ENCODE data around the gene PLXNA4.
A peak's percentile ranks its signal among the peaks of the same experiment; 100 is the strongest.

Gene PLXNA4

GRCh38 chr7:132295175-132295574 lies 281.1 kb downstream of the PLXNA4 start:
- no peak for DNase-seq

DNA sequence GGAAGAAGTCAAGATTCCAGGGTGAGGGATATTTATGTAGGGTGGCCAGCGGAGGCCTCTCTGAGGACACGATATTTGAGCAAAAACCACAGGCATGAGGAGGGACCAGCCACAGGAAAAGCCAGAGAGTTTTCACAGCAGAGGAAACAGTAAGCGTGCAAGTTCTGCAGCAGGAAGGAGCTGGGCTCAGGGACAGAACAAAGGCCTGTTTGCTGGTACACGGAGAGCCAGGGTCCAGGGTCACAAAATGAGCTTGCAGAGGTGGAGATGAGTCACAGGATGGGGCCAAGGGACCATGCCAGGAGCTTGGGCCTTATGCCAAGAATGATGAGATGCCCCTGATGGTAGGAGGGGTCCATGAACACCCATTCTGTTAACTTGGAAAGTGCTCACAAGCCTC lies 283.5 kb downstream of the PLXNA4 start:
- no peak for DNase-seq

DNA sequence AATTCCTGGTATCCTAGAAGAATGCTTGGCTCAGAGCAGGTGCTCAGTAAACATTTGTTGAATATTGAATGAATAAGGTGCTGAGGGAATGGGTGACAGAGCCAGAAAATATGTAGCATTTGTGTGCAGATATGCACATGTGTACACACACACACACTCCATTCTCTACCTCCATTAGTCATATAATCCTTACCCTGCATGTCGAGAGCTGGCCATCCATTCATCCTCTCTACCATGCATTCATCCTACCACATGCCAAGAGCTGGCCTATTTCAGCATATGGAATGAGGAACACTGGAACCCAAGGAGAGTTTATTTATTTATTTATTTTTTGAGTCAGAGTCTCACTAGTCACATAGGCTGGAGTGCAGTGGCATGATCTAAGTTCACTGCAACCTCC lies 284.8 kb downstream of the PLXNA4 start:
- no peak for DNase-seq

- no peak for DNase-seq
These were observed 286.2 kb downstream of the PLXNA4 start for GRCh38 chr7:132290021-132290420.

GRCh38 chr7:132286836-132287235 lies 289.4 kb downstream of the PLXNA4 start:
- DNase-seq: no peak

GRCh38 chr7:132280335-132280734 lies 295.9 kb downstream of the PLXNA4 start:
- no peak for DNase-seq

GRCh38 chr7:132279718-132280117 lies 296.6 kb downstream of the PLXNA4 start:
- no peak for DNase-seq

DNA sequence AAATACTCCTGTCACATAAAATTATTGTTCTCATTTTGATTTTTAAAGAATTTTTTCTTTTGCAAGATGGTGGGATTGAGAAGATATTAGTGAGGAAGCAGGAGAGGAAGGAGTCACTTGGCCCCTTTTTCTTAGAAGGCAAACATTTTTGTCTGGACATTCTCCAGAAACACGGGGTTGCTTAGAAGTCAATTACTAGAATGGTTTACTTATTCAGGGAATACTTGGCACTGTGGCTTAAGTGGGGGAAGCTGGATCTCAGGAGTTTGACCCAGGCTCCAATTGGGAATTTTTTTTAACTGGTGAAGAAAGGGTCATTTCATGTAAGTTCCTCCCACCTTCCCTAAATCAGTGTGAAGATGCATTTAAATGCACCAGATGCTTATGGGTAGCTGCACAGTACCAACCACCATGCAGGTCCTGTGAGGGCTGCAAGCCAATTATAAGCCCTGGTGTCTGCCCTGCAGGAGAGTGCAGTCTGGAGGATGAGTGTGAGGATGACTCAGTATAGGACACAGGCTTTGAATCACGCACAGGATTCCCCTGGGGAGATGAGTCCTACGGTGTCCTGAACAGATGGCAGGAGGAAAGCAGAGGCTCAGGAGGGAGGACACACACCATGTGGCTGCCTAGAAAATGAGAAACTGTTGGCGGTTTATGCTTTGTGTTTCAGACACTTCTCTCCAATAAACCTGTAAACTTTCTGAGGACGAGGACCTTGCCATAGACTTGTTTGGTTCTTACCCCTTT lies 299.1 kb downstream of the PLXNA4 start:
- DNase-seq: no peak

DNA sequence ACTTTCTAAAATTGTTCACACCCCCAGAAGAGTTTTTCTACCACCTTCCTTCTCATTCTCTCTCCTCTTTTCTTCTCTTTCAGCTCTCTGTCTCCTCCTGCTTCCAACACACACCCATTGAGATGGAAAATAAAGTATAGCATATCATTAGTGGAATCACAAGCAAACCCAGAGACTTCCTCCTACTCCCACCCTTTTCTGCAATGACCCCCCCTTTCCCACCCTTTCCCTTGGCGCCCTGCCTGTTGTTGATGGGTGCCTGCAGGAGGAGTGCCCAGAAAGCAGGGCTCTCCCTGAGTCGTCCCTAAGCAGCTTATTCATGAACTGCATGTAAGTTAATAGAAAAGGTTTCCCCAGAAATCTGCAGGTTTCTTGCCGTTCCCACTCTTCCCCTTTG lies 300.0 kb downstream of the PLXNA4 start:
- DNase-seq: no peak

DNA sequence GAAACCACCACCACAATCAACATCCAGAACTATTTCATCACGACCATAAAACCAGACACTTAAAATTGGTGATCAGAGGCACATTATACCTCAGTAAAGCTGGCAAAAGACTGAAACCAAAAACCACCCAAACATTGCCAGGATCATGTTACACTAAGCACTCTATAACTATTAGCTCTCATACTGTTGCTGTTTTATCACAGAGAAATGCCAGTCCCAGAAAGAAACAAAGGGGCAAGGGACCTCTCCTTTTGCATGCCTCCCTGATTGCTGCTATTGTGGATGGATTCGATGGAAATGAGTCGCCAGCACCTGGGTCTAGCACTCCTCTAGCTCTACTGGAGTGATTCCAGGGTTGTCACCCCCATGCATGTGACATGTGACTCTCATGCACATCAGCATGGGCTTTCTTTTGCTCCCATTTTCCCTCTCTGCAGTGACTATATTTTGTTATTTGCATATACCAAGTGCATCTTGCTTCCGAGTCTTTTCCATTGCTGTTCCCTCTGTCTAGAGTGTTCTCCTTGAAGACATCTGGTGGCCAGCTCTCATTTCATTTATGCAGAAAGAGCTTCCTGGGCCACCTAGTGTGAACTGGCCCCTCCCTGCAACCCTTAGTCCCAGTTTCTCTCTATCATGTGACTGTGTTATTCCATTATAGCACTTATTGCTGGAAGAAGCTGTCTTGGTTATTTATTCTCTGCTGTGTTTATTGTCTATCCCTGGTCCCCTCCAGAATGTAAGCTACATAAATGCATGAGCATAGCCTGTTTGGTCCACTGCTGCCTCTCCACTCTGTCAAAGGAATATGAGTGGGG lies 300.6 kb downstream of the PLXNA4 start:
- DNase-seq: no peak

GRCh38 chr7:132272763-132273371 lies 303.4 kb downstream of the PLXNA4 start:
- no peak for DNase-seq

DNA sequence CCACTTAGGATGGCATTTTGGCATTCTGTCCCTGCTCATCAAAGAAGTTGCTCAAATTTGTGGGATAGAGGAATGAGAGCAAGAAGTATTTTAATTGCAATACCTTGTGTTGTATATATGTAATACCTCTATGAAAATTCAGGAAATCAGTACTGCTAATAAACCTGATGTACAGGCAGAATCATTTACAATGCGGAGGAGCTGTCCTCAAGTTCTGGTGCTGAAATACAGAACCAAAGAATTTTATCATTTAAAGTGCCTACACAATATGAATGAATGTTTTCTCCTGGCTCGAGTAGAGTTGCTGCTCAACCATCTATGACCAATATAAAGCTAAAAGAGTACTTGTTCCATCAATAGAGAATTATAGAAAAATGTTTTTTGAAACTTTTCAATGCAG lies 305.8 kb downstream of the PLXNA4 start:
- DNase-seq: peak; percentile 4

DNA sequence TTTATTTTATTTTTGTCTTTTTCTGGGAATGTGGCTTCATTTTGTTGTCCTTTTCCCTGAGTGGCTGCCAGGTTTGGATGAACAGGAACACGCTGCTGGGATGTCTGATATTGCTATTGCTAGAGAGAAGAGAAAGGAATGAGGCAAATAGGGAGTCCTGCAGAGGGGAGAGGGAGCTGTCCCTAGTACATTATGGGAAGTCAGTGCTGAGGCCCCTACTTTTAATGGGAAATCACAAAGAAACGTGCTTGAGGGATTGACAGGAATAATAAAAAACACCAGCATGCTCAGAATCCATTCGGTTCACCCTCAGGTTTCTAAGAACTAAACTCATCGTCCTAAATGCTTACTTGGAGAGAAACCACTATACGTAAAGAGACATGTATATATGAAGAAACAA lies 306.6 kb downstream of the PLXNA4 start:
- DNase-seq: no peak

DNA sequence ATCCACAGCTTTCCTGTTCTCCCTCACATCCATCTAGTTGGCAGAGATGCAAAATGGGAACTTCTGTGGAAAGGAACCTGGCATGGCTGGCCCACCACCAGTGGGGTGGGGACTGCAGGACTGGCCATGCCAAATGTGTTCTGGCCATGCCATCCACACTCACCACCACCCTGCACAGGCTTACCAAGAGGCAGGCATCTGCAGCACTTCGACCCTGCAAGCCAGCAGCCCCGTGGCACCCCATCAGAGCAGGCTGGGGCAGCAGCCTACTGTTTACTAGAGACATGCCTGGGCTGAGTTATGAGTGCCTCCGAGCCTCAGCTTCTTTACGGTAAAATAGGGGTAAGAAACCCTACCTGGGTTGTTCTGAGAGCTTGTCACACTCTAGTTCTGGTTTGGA lies 313.1 kb downstream of the PLXNA4 start:
- no peak for DNase-seq

DNA sequence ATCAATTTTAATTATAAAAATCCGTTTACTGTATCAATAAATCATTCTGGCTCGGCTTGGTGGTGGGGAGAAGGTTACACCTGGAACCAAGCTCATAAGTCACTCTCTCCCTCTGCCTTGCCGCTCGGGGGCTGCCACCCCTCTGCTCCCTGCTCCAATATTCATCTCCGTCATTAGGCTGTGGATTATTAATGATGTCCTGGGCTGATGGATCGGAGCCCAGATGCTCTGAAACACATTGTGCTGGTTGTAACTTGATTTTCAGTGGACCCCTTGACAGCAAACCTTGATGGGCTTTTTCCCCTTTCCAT lies 314.2 kb downstream of the PLXNA4 start:
- no peak for DNase-seq

GRCh38 chr7:132261327-132262159 lies 314.7 kb downstream of the PLXNA4 start:
- no peak for DNase-seq

DNA sequence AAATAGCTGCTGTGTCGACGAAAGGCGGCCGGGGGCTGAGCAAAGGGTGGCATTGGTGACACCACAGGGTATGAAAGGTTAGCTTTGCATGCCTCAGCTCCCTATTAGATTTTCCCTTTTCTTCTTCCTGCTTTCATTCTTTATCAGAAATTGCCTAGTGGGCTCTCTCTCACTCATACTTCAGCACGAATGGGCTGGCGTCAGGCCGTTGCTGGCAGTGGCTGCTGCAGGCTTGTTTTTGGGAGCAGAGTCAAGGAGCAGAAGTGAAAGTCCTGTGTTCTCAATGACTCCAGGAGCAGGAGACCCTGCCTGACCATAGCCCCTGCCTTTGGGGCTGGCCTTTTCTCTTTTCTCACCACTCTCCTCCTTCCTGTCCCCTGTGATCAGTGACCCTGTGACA lies 318.0 kb downstream of the PLXNA4 start:
- no peak for DNase-seq

DNA sequence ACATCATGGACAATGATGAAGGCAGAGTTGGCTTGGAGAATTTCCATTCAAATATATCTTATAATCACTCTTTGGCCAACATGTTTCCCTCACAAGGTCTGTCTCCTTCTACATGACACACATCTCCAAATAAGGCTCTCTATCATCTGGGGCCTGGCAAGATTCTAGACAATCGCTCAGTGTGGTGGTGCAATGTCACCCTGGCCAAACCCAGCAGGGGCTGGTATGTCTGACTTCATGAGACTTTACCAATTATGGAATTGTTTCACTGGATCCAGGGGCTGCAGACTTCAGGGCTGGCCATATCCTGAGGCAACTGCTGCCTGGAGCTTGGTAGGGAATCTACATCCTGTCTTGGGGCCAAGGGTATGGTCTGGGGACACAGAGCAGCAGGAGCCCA lies 319.0 kb downstream of the PLXNA4 start:
- no peak for DNase-seq

DNA sequence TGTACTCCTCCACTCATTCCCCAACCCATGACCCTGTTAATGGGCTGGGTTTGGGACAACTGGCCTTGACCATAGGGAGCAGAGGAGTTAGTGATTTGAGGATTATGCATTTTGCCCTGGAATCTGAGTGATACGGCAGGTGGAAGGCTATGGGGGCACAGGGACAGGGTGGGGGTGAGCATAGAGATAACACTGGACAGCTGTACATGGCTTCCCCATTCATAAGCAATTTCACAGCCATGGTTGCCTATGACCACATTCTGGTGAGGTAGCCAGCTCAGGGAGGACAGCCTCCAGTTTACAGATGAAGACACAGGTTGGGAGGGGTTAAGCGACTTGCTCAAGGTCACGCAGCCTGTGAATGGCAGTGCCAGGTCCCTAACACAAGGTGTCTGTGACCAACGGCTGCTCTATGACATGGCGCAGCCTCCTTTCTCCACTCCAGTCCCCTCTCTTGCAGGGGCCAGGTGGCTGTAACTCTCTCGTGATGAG lies 319.5 kb downstream of the PLXNA4 start:
- DNase-seq: no peak

- DNase-seq: no peak
These were observed 320.4 kb downstream of the PLXNA4 start for GRCh38 chr7:132255898-132256297.

- no peak for DNase-seq
These were observed 321.0 kb downstream of the PLXNA4 start for GRCh38 chr7:132255115-132255797.

GRCh38 chr7:132254455-132254854 lies 321.8 kb downstream of the PLXNA4 start:
- no peak for DNase-seq

DNA sequence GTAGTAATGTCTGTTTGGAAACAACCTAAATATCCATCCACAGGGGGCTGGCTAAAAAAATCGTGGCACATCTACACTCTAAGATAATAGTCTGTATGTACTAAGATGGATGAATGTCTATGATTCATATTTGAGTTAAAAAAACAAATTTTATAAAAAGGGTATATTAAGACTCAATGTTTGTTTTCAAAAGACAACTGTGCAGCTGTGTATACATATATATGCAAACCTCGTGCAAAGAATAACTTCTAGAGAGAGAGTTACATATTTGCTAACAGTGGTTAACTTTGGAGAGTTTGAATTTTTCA lies 323.5 kb downstream of the PLXNA4 start:
- no peak for DNase-seq

Data from OCI-M1 (cell line).